ENCODE measurements around the gene ANKRD33B. TPM values are rescaled to one million over a fixed set of nuclear protein-coding genes. Genes with fewer than 3 reads are reported as not detected.
A peak's percentile ranks its signal among the peaks of the same experiment; 100 is the strongest.

ANKRD33B gene
- total and polyA plus RNA-seq, 9 of the 15 experiments (the other 6 are each of a cell fraction or from before 2014, with no cell fraction given) = 0.10 to 1.7 (median 0.40) TPM

- no peak for TF ChIP-seq ZKSCAN8 (CRISPR knock-in tag; IDR thresholded peaks at IDR 0.05)
- TF ChIP-seq GABPB2 (CRISPR knock-in tag; conservative IDR thresholded peaks at IDR 0.05) = no peak
- TF ChIP-seq KDM1A (IDR thresholded peaks at IDR 0.05) = 0 out of 4 replicates have a peak, but pooled peaks of 1 of the 2 experiments have one; percentile 24
- TF ChIP-seq, protein P1, sequence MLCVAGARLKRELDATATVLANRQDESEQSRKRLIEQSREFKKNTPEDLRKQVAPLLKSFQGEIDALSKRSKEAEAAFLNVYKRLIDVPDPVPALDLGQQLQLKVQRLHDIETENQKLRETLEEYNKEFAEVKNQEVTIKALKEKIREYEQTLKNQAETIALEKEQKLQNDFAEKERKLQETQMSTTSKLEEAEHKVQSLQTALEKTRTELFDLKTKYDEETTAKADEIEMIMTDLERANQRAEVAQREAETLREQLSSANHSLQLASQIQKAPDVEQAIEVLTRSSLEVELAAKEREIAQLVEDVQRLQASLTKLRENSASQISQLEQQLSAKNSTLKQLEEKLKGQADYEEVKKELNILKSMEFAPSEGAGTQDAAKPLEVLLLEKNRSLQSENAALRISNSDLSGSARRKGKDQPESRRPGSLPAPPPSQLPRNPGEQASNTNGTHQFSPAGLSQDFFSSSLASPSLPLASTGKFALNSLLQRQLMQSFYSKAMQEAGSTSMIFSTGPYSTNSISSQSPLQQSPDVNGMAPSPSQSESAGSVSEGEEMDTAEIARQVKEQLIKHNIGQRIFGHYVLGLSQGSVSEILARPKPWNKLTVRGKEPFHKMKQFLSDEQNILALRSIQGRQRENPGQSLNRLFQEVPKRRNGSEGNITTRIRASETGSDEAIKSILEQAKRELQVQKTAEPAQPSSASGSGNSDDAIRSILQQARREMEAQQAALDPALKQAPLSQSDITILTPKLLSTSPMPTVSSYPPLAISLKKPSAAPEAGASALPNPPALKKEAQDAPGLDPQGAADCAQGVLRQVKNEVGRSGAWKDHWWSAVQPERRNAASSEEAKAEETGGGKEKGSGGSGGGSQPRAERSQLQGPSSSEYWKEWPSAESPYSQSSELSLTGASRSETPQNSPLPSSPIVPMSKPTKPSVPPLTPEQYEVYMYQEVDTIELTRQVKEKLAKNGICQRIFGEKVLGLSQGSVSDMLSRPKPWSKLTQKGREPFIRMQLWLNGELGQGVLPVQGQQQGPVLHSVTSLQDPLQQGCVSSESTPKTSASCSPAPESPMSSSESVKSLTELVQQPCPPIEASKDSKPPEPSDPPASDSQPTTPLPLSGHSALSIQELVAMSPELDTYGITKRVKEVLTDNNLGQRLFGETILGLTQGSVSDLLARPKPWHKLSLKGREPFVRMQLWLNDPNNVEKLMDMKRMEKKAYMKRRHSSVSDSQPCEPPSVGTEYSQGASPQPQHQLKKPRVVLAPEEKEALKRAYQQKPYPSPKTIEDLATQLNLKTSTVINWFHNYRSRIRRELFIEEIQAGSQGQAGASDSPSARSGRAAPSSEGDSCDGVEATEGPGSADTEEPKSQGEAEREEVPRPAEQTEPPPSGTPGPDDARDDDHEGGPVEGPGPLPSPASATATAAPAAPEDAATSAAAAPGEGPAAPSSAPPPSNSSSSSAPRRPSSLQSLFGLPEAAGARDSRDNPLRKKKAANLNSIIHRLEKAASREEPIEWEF (CRISPR knock-in tag; IDR thresholded peaks at IDR 0.05) = no peak
- TF ChIP-seq ATF7 (IDR thresholded peaks at IDR 0.05) = no peak
These were observed 106.1 kb downstream of the ANKRD33B start (continued) for GRCh38 chr5:10669983-10670382.

Measured in K562 (cell line).